GM18951 (cell line): ENCODE results near the gene AGRN.
"Not testable (repeated sequence)": the region's sequence is repeated elsewhere in the genome, so short reads cannot be mapped to it uniquely, and the experiment has no call there.

Experiments
- POLR2A ChIP-seq: IDR thresholded peaks from 4 replicates; pipeline ENCODE4 v1.6.1; 2011; ENCODE audit warnings: mild to moderate bottlenecking; ENCODE audit not compliant: insufficient read length, insufficient read depth; ENCODE audit errors: extremely low read depth
- in situ Hi-C: fragments of 300-500 bp; cut with MboI; formaldehyde crosslinking; loops from one replicate; pipeline ENCODE4 v1.12.0; 2022; ENCODE audit warnings: low sequenced_read_pairs, mixed read lengths, inconsistent platforms; ENCODE audit not compliant: unreplicated experiment

The AGRN gene

DNA sequence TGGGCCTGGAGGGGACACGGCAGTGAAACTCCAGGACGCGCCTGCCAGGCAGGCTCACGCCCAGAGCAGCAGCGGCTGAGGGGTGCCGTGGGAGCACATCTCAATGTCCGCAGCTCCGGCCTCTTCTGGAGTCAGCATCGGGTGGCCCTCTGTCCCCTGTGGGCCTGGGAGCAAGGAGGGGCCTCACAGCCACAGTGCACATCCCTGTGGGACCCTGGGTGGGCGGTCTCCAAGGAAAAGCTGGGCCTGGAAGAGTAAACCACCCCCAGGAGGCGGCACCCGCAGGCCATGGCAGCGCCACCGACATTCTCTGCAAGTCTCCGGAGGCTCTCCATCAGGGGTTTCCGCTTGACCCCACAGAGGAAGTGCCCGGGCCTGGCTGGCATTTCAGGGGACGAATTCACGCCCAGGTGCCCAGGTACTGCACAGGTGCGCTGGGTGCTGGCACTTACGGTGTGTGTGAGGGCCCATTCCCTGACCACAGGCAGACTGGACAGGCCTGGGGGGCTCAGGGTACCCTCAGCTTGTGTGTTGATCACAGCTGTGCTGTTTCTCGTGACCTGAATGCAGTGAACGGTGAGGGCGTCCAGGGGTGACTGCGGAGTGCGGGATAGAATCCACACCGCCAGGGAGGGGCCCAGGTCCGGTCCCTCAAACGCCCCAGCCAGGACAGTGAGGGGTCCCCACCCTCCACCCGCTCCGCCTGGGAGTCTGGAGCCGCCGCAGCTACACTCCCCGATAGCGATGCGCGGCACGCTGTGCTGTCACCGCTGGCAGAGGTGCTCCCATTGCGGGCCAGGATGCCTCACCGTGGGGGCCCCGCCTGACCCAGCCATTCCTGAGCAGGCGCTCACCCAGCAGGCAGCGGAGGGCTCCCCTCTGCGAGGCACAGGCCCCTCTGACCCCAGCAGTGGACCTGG, 70.8 kb downstream of the AGRN start:
- TF ChIP-seq POLR2A = no peak
- in situ Hi-C loops = no loop called here

DNA sequence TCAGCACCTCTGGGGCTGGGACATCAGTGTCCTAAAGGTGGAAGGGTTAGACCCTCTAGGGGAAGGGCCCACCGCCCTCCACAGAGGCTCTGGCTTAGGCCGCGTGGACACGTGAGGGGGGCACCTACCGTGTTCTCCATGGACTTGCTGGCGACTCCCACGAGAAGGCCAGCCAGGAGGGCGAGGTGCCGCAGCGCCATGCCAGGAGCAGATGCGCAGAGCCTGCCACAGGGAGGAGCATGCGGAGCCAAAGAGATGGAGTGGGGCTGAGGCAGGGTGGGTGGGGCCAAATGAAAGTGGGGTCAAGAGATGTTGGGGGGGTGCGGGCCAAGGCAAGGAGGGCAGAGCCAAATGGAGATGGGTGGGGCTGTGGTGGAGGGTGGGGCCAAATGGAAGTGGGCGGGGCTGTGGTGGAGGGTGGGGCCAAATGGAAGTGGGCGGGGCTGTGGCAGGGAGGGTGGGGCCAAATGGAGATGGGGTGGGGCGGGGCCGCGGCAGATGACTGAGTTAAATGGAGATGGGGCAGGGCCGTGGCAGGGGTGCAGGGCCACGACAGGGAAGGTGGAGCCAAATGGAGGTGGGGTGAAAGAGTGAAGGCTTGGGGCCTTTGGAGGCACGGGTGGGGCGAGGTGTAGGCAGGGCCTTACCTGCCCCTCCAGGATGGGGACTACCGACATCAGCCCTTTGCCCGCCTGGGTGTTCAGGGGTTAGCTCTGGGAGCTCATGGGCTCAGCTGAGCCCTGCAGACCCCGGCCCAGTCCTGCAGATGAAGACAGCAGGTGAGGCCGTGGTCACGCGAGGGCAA, 71.6 kb downstream of the AGRN start:
- no peak for TF ChIP-seq POLR2A
- in situ Hi-C loops = no loop called here

DNA sequence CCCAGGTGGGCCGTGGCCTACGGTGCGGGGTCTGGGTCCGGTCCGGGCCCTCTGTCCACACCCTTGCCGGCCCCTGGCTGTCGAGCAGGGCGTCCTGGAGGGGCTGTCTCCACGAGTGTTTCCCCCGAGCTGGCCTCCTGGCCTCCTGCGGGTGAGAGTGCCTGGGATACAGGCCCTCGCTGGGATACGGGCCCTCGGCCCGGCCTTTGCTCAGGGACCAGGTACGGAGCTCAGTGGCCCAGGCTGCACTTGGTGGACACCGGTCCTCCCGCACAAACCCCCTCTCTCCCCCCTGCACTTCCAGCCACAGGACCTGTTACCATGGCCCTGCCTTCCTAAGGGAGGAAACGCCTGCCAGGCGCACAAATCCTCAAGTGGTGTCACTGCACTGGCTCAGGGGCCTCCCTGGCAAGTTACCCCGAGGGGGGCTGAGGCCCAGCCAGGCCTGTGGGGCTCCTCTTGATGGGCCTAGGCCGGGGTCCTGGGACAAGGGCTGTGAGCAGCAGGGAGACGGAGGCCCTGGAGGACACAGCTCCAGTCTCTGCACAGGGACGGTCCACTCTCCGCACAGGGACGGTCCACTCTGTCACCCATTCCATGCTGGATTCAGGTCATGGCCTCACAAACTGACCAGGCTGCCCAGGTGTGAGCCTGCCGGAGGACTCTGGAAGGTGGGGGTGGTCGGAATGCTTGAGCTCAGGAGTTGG, 72.4 kb downstream of the AGRN start:
- in situ Hi-C loops = no loop called here
- no peak for TF ChIP-seq POLR2A

- TF ChIP-seq POLR2A = no peak
- in situ Hi-C loops = no loop called here
These were observed 73.1 kb downstream of the AGRN start for GRCh38 chr1:1092894-1093609.

DNA sequence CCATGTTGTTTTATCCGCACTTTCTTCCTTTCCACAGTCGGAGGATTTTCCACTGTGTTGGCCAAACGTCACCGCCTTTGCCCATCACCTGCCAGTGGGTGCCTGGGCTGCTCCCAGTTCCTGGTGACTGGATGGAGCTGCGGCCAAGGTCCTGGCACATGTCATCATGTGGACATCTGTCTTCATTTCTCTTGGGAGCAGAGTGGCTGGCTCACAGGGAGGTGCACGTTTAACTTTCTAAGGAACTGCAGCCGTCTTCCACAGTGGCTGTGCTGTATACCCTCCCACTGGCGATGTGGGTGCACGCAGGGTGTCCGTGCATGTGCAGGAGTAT, 73.7 kb downstream of the AGRN start:
- TF ChIP-seq POLR2A = no peak
- in situ Hi-C loops = no loop called here

GRCh38 chr1:1094981-1095380, 75.1 kb downstream of the AGRN start:
- in situ Hi-C loops = no loop called here

DNA sequence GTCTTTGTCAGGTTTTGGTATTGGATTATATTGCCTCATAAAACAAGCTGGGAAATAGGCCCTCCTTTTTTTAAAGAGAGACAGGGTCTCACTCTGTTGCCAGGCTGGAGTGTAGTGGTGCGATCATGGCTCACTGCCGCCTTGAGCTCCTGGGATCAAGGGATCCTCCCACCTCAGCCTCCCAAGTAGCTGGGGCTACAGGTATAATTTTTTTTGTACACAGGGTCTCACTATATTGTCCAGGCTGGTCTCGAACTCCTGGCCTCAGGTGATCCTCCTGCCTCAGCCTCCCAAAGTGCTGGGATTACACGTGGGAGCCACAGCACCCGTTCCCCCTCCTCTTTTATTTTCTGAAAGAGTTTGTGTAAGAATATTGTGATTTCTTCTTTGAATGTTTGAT, 76.2 kb downstream of the AGRN start:
- in situ Hi-C loops = not testable (repeated sequence)

More at GRCh38 chr1:1094981-1095380, 75.1 kb downstream of the AGRN start:
- TF ChIP-seq POLR2A = no peak

GRCh38 chr1:1098681-1099421, 78.9 kb downstream of the AGRN start:
- in situ Hi-C loops = no loop called here
- no peak for TF ChIP-seq POLR2A

DNA sequence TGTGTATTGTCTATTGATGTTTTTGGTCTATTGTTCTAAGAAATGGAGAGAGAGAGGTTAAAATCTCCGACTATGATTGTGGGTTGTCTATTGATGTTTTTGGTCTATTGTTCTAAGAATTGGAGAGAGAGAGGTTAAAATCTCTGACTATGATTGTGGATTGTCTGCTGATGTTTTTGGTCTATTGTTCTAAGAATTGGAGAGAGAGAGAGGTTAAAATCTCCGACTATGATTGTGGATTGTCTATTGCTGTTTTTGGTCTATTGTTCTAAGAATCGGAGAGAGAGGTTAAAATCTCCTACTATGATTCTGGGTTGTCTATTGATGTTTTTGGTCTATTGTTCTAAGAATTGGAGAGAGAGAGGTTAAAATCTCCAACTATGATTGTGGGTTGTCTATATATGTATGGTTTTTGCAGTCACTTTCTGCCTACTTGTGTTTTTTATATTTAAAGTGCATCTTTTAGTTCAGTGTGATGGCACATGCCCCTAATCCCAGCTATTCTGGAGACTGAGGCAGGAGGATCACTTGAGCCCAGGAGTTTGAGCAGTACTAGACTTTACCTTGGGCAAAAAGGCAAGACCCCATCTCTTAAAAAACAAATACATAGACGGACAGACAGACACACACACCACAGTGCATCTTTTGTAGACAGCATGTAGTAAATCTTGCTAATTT, 79.7 kb downstream of the AGRN start:
- TF ChIP-seq POLR2A = no peak
- in situ Hi-C loops = no loop called here

DNA sequence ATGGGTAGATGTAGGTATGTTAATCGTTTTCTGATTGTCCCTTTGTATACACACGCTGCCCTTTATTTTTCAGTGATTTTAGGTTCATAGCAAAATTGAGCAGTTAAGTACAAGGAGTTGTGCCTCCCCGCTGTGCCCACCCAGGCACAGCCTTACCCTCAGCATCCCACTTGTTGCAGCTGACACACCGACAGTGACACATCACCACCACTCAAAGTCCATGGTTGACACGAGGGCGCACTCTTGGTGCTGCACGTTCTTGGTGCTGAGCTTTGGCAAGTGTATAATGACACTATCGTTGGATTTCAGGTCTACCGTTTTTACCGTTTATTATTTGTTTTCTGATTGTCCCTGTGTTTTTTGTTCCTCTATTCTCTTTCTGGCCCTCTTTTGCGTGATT, 80.4 kb downstream of the AGRN start:
- no peak for TF ChIP-seq POLR2A
- in situ Hi-C loops = no loop called here

- in situ Hi-C loops = no loop called here
- TF ChIP-seq POLR2A = no peak
These were observed 81.6 kb downstream of the AGRN start for GRCh38 chr1:1101503-1101902.

GRCh38 chr1:1104152-1104551, 84.2 kb downstream of the AGRN start:
- in situ Hi-C loops = not testable (repeated sequence)
